GM13977 (cell line): ENCODE results near the gene SSTR4.

ENCODE experiments used
- DNase-seq: peaks from one replicate; pipeline ENCODE4 v3.0.0; 2012; ENCODE audit warnings: low spot score
- CTCF ChIP-seq: IDR thresholded peaks from 2 replicates; pipeline ENCODE4 v1.5.1; 2012; ENCODE audit warnings: mild to moderate bottlenecking, control low read depth; ENCODE audit not compliant: insufficient read depth; ENCODE audit errors: extremely low read depth, missing control alignments
- in situ Hi-C: fragments of 300-500 bp; cut with MboI; formaldehyde crosslinking; loops from one replicate; pipeline ENCODE4 v1.12.0; 2022; ENCODE audit warnings: low sequenced_read_pairs, low pct_unique_long_range_greater_than_20kb, mixed read lengths, inconsistent platforms; ENCODE audit not compliant: unreplicated experiment

The SSTR4 gene

GRCh38 chr20:23036371-23036770 is 1.3 kb downstream of the SSTR4 start:
- no peak for TF ChIP-seq CTCF
- in situ Hi-C loops: no loop called here
- no peak for DNase-seq

- DNase-seq: no peak
- in situ Hi-C loops: no loop called here
- TF ChIP-seq CTCF: no peak
These were observed 1.9 kb downstream of the SSTR4 start for GRCh38 chr20:23037017-23037481.

- in situ Hi-C loops: no loop called here
- no peak for TF ChIP-seq CTCF
- no peak for DNase-seq
These were observed 4.2 kb downstream of the SSTR4 start for GRCh38 chr20:23039136-23039875.

GRCh38 chr20:23039885-23040508 is 4.9 kb downstream of the SSTR4 start:
- DNase-seq: no peak
- in situ Hi-C loops: no loop called here
- no peak for TF ChIP-seq CTCF

GRCh38 chr20:23042270-23042669 is 7.2 kb downstream of the SSTR4 start:
- in situ Hi-C loops: no loop called here

GRCh38 chr20:23043376-23043775 is 8.3 kb downstream of the SSTR4 start:
- no peak for TF ChIP-seq CTCF
- DNase-seq: no peak
- in situ Hi-C loops: no loop called here

More at GRCh38 chr20:23042270-23042669, 7.2 kb downstream of the SSTR4 start:
- no peak for DNase-seq
- no peak for TF ChIP-seq CTCF
